MM.1S (cell line): Measurements from ENCODE around the gene TMEM132D.

Experiments
- DNase-seq: peaks from one replicate; pipeline ENCODE4 v3.0.0-alpha.2; 2015
- H2AFZ ChIP-seq: fragments of 300-600 bp; sonication (generic); 2 replicates; pipeline ENCODE4 v1.6.0; 2016; ENCODE audit warnings: antibody characterized with exemption, low read length
- H3F3A ChIP-seq: fragments of 300-600 bp; sonication (generic); 2 replicates; pipeline ENCODE4 v1.6.1; 2016; ENCODE audit warnings: mild to moderate bottlenecking, antibody characterized with exemption, low read length, moderate library complexity, mixed read lengths; ENCODE audit not compliant: insufficient read depth
- H3K27ac ChIP-seq: fragments of 300-600 bp; sonication (generic); 2 replicates; pipeline ENCODE4 v1.5.1; 2016; ENCODE audit warnings: mild to moderate bottlenecking, low read length
- H3K27me3 ChIP-seq: fragments of 300-600 bp; sonication (generic); replicated peaks from 2 replicates; pipeline ENCODE4 v1.6.0; 2016; ENCODE audit warnings: low read length; ENCODE audit not compliant: insufficient read depth
- H3K36me3 ChIP-seq: fragments of 300-600 bp; sonication (generic); replicated peaks from 2 replicates; pipeline ENCODE4 v1.6.1; 2016; ENCODE audit warnings: mild to moderate bottlenecking, low read length, mixed read lengths; ENCODE audit not compliant: insufficient read depth
- H3K4me1 ChIP-seq: fragments of 300-600 bp; sonication (generic); 2 replicates; pipeline ENCODE4 v1.6.1; 2016; ENCODE audit warnings: low read length, mixed read lengths
- H3K4me2 ChIP-seq: fragments of 300-600 bp; sonication (generic); 2 replicates; pipeline ENCODE4 v1.6.0; 2016; ENCODE audit warnings: low read depth, low read length
- H3K4me3 ChIP-seq: fragments of 300-600 bp; sonication (generic); 2 replicates; pipeline ENCODE4 v1.5.1; 2016; ENCODE audit warnings: low read length, mixed read lengths
- H3K79me2 ChIP-seq: fragments of 300-600 bp; sonication (generic); 2 replicates; pipeline ENCODE4 v1.6.1; 2016; ENCODE audit warnings: mixed run types, low read length, mixed read lengths
- H3K9ac ChIP-seq: fragments of 300-600 bp; sonication (generic); 2 replicates; pipeline ENCODE4 v1.6.1; 2016; ENCODE audit warnings: low read length, mixed read lengths
- H3K9me2 ChIP-seq: fragments of 300-600 bp; sonication (generic); replicated peaks from 2 replicates; pipeline ENCODE4 v1.6.1; 2016; ENCODE audit warnings: mild to moderate bottlenecking, low read length, mixed read lengths; ENCODE audit not compliant: insufficient read depth
- H3K9me3 ChIP-seq: fragments of 300-600 bp; sonication (generic); replicated peaks from 2 replicates; pipeline ENCODE4 v1.6.1; 2016; ENCODE audit warnings: mild to moderate bottlenecking, low read length, mixed read lengths; ENCODE audit not compliant: insufficient read depth
- H4K20me1 ChIP-seq: fragments of 300-600 bp; sonication (generic); 2 replicates; pipeline ENCODE4 v1.6.1; 2016; ENCODE audit warnings: mild to moderate bottlenecking, low read length, moderate library complexity, mixed read lengths; ENCODE audit not compliant: insufficient read depth
- EZH2 ChIP-seq: fragments of 300-600 bp; sonication (generic); optimal IDR thresholded peaks from 2 replicates; pipeline ENCODE3; 2017; ENCODE audit warnings: low read depth, mild to moderate bottlenecking, antibody characterized with exemption, low read length, mixed read lengths
- EZH2phosphoT487 ChIP-seq: fragments of 300-600 bp; sonication (generic); IDR thresholded peaks from 2 replicates; pipeline ENCODE4 v1.6.1; 2018; ENCODE audit warnings: antibody characterized with exemption, low read length
- TF ChIP-seq, protein P1 (sequence below): fragments of 300-600 bp; sonication (generic); IDR thresholded peaks from 2 replicates; pipeline ENCODE4 v1.5.1; 2016; ENCODE audit warnings: antibody characterized with exemption, low read length, mixed read lengths

TMEM132D gene

DNA sequence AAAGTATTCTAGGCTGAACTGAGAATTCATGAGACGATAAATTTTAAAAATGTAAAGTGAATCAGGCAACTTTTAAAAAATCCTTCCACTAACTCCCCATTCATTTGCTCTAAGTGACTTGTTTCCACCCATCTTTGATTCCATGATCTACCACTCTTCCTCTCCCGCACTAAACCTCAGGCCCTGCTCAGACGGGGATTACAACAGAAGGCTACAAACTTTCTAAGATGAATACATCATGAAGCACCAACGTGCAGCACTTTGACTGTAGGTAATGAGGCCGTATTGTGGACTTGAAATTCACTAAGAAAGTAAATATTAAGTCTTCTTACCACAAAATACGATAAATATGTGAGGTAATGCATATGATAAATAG is 30.0 kb downstream of the TMEM132D start:
- no peaks in the 10 kb centered on the region for H3K79me2 ChIP-seq
- no peak for DNase-seq
- no peaks in the 10 kb centered on the region for H3F3A ChIP-seq
- H3K9ac ChIP-seq = no peak overlapping the region
- no peak overlapping the region for H3K4me2 ChIP-seq
- no peak overlapping the region for H3K27ac ChIP-seq
- H2AFZ ChIP-seq = no peak overlapping the region
- H3K4me3 ChIP-seq = no peak overlapping the region
- no peaks in the 10 kb centered on the region for H3K36me3 ChIP-seq
- H3K9me3 ChIP-seq = no peaks in the 10 kb centered on the region
- no peaks in the 10 kb centered on the region for H3K27me3 ChIP-seq
- no peaks in the 10 kb centered on the region for H3K9me2 ChIP-seq
- no peaks in the 10 kb centered on the region for H3K4me1 ChIP-seq
- H4K20me1 ChIP-seq = no peaks in the 10 kb centered on the region
- TF ChIP-seq, protein P1, sequence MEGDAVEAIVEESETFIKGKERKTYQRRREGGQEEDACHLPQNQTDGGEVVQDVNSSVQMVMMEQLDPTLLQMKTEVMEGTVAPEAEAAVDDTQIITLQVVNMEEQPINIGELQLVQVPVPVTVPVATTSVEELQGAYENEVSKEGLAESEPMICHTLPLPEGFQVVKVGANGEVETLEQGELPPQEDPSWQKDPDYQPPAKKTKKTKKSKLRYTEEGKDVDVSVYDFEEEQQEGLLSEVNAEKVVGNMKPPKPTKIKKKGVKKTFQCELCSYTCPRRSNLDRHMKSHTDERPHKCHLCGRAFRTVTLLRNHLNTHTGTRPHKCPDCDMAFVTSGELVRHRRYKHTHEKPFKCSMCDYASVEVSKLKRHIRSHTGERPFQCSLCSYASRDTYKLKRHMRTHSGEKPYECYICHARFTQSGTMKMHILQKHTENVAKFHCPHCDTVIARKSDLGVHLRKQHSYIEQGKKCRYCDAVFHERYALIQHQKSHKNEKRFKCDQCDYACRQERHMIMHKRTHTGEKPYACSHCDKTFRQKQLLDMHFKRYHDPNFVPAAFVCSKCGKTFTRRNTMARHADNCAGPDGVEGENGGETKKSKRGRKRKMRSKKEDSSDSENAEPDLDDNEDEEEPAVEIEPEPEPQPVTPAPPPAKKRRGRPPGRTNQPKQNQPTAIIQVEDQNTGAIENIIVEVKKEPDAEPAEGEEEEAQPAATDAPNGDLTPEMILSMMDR = no peak
- TF ChIP-seq EZH2phosphoT487 = no peak

DNA sequence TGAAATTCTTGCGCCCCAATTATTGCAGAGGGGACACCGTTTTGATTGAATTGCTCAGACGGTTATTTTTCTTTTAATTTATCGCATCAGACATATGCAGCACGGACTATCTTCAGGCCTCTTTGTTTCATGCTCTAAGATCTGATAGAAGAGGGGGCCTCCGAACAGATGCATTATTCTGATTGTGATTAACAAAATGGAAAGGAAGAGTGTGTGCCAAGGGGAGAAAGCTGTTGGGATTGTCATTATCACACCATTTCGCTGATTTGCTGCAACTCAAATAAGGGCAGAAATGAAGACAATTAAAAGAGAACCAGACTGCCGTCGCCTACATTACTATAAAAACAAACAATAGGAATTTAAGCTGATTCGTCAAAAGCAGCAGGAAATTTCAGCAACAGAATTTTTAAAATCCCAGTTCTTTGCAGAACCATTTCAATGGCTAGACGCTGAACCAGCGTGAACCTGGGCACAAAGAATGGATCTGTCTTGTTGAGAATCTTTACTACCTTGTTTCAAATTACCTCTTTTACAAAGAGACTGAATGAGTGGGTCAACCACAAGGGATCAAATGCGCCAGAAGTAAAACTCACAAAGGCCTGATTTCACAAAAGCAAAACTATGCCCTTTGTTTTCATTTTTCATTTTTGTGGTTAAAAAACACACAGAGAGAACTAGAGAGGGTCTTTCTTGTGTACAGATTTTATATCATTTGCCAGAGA is 30.6 kb downstream of the TMEM132D start:
- H3K4me1 ChIP-seq = no peaks in the 10 kb centered on the region

DNA sequence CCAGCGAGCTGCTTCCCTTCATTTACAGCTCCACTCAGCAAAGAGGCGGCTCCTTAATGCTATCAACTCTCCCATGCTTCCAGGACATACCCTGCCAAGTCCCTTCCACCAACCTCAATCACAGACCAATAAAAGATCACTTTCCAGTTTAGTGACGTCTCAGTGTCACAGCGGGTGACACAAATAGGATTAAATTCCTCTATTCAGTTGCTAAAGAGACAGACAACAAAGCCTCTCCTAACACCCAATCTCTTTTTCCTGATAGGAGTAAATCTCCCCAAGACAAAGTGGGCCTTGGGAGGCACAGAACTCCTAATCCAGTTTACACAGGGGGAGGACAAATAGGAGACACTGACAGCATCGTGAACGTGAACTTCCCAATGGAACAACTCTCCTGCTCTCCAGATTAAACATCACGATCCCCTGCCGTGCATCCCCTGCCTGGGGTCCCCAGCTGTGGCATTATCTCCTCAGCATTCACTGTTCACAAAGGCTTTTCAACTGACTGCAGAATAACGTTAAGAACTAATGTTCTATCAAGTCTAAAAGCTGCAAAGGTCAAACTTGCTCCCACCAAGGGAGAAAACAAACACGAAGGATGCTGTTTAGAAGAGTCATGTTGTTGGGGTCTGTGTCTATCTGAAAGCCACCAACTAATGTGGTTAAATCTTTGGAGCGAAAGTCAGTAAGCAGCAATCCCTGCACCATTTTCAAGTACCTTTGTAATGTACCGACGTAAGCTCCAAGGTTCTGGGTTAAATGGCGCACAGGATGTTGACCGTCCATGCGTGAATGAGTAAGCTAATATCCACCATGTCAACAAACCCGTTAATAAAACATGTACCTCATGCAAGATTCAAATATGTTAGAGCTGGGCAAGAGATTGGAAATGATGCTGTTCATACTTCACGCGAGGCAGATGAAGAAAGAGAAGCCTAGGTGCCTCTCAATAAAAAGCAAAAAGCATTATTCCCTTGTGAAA is 31.5 kb downstream of the TMEM132D start:
- Histone ChIP-seq H2AFZ (no peak overlapping the region), H3K27ac (no peak overlapping the region), H3K9ac (no peak overlapping the region), H3K79me2 (no peaks in the 10 kb centered on the region), H3K4me1 (no peaks in the 10 kb centered on the region), H3K4me3 (no peak overlapping the region), H3F3A (no peaks in the 10 kb centered on the region), H3K9me3 (no peaks in the 10 kb centered on the region), H4K20me1 (no peaks in the 10 kb centered on the region), H3K4me2 (no peak overlapping the region), H3K27me3 (no peaks in the 10 kb centered on the region), H3K9me2 (no peaks in the 10 kb centered on the region), H3K36me3 (no peaks in the 10 kb centered on the region)
- DNase-seq = no peak
- TF ChIP-seq, protein P1 = no peak
- TF ChIP-seq EZH2phosphoT487 = no peak
- no peak for TF ChIP-seq EZH2

More for the DNA sequence above, 30.6 kb downstream of the TMEM132D start:
- Histone ChIP-seq H3K79me2 (no peaks in the 10 kb centered on the region), H3K27ac (no peak overlapping the region), H3K9me3 (no peaks in the 10 kb centered on the region), H3F3A (no peaks in the 10 kb centered on the region), H3K9me2 (no peaks in the 10 kb centered on the region), H3K4me2 (no peak overlapping the region), H3K9ac (no peak overlapping the region), H2AFZ (no peak overlapping the region), H3K36me3 (no peaks in the 10 kb centered on the region), H3K4me3 (no peak overlapping the region), H3K27me3 (no peaks in the 10 kb centered on the region), H4K20me1 (no peaks in the 10 kb centered on the region)
- TF ChIP-seq EZH2 (no peak), EZH2phosphoT487 (no peak)
- TF ChIP-seq, protein P1 = no peak
- no peak for DNase-seq
